HepG2 (cell line): ENCODE measurements around the gene CBLC. TPM values are rescaled to one million over a fixed set of nuclear protein-coding genes. Genes with fewer than 3 reads are reported as not detected.

Experiments used
- BCL6 ChIP-seq: IDR thresholded peaks from 2 replicates; pipeline ENCODE4 v1.6.1; 2016; ENCODE audit warnings: missing genetic modification reagents, missing compliant biosample characterization
- GABPA ChIP-seq, 2 experiments: IDR thresholded peaks; 2 replicates each; pipeline ENCODE4 v1.6.1; 2011 to 2016; ENCODE audit warnings: low read depth in 2 of 2, low read length in 1 of 2, missing biosample characterization in 1 of 2, missing genetic modification characterization in 1 of 2
- GATAD2A ChIP-seq: IDR thresholded peaks from 2 replicates; pipeline ENCODE4 v1.6.1; 2016
- HNRNPUL1 ChIP-seq: fragments of 200-400 bp; formaldehyde crosslinking; IDR thresholded peaks from 2 replicates; pipeline ENCODE4 v1.6.1; 2017; ENCODE audit warnings: low read depth, mild to moderate bottlenecking, low read length, moderate library complexity
- ISX ChIP-seq: sonication (generic); formaldehyde crosslinking; conservative IDR thresholded peaks from 2 replicates; pipeline ENCODE4 v1.5.0; 2020; ENCODE audit warnings: missing genetic modification reagents
- MED13 ChIP-seq: sonication (generic); formaldehyde crosslinking; IDR thresholded peaks from 2 replicates; pipeline ENCODE4 v1.5.0; 2020; ENCODE audit warnings: missing genetic modification reagents
- MED8 ChIP-seq: sonication (generic); formaldehyde crosslinking; IDR thresholded peaks from 2 replicates; pipeline ENCODE4 v1.8.1; 2023; ENCODE audit warnings: mild to moderate bottlenecking, missing genetic modification reagents; ENCODE audit not compliant: insufficient replicate concordance
- NFIC ChIP-seq: IDR thresholded peaks from 2 replicates; pipeline ENCODE4 v1.6.1; 2012; ENCODE audit warnings: mild to moderate bottlenecking, low read length, inconsistent platforms
- PHF21A ChIP-seq: sonication (generic); formaldehyde crosslinking; IDR thresholded peaks from 2 replicates; pipeline ENCODE4 v1.5.0; 2020; ENCODE audit warnings: mild to moderate bottlenecking, missing genetic modification reagents
- RAD21 ChIP-seq: fragments of 450-650 bp; formaldehyde crosslinking; IDR thresholded peaks from 2 replicates; pipeline ENCODE4 v1.5.0; 2020; ENCODE audit warnings: mild to moderate bottlenecking
- RXRA ChIP-seq: sonication (generic); formaldehyde crosslinking; IDR thresholded peaks from 2 replicates; pipeline ENCODE4 v1.5.1; 2020; ENCODE audit warnings: missing genetic modification reagents
- SCMH1 ChIP-seq: sonication (generic); formaldehyde crosslinking; IDR thresholded peaks from 2 replicates; pipeline ENCODE4 v1.9.0; 2021; ENCODE audit warnings: missing genetic modification reagents, mild to moderate bottlenecking, borderline replicate concordance
- SRF ChIP-seq: IDR thresholded peaks from 2 replicates; pipeline ENCODE4 v1.6.1; 2011; ENCODE audit warnings: mild to moderate bottlenecking, low read depth, low read length, moderate library complexity
- TOPORS ChIP-seq: sonication (generic); formaldehyde crosslinking; IDR thresholded peaks from 2 replicates; pipeline ENCODE4 v1.8.0; 2023; ENCODE audit warnings: mild to moderate bottlenecking, missing genetic modification reagents
- ZKSCAN5 ChIP-seq: sonication (generic); formaldehyde crosslinking; IDR thresholded peaks from 2 replicates; pipeline ENCODE4 v1.5.1; 2020; ENCODE audit warnings: mild to moderate bottlenecking, missing genetic modification reagents
- ZNF468 ChIP-seq: sonication (generic); formaldehyde crosslinking; IDR thresholded peaks from 2 replicates; pipeline ENCODE4 v1.8.0; 2022; ENCODE audit warnings: mild to moderate bottlenecking, moderate library complexity, missing genetic modification reagents
- ZNF781 ChIP-seq: sonication (generic); formaldehyde crosslinking; IDR thresholded peaks from 2 replicates; pipeline ENCODE4 v1.5.1; 2020; ENCODE audit warnings: borderline replicate concordance, mild to moderate bottlenecking, missing genetic modification reagents; ENCODE audit errors: not compliant biosample characterization
- ZSCAN22 ChIP-seq: sonication (generic); formaldehyde crosslinking; IDR thresholded peaks from 2 replicates; pipeline ENCODE4 v1.4.0; 2020; ENCODE audit warnings: mild to moderate bottlenecking, missing genetic modification reagents
- ZZZ3 ChIP-seq: sonication (generic); formaldehyde crosslinking; IDR thresholded peaks from 2 replicates; pipeline ENCODE4 v1.4.0; 2020; ENCODE audit warnings: missing genetic modification reagents, mild to moderate bottlenecking, borderline replicate concordance
- polyA plus RNA-seq, 8 experiments: library from polyadenylated mRNA; depleted of rRNA in 3 of 8; stranded (reverse) in 7 of 8; unstranded in 1 of 8; fragments of >200 nt; fragmentation: Illumina TruSeq in 4 of 8; extraction: Trizol in 4 of 8; gene quantifications; 2 replicates each; pipeline versions ENCODE4 v1.2.1 to v1.2.3, GENCODE V29; 2011 to 2016; ENCODE audit warnings: low read depth in 4 of 8, missing spikeins in 1 of 8, mixed read lengths in 1 of 8; ENCODE audit not compliant: insufficient read depth in 1 of 8
- total RNA-seq, 5 experiments: library from RNA; depleted of rRNA; stranded (reverse); fragments of >200 nt; fragmentation: Illumina TruSeq; extraction: Trizol; gene quantifications; 2 replicates each; pipeline ENCODE4 v1.2.3, GENCODE V29; 2016; ENCODE audit warnings: low read depth in 1 of 5
- TF ChIP-seq, protein P1 (sequence below): sonication (generic); formaldehyde crosslinking; IDR thresholded peaks from 2 replicates; pipeline ENCODE4 v1.4.0; 2020; ENCODE audit warnings: mild to moderate bottlenecking, missing genetic modification reagents
- TF ChIP-seq, protein P2 (sequence below): IDR thresholded peaks from 2 replicates; pipeline ENCODE4 v1.6.1; 2016; ENCODE audit warnings: mild to moderate bottlenecking
- TF ChIP-seq, protein P3 (sequence below): sonication (generic); formaldehyde crosslinking; IDR thresholded peaks from 2 replicates; pipeline ENCODE4 v1.4.0; 2020; ENCODE audit warnings: missing genetic modification reagents, mild to moderate bottlenecking, borderline replicate concordance

Gene CBLC
- total and polyA plus RNA-seq, 2 of the 13 experiments (the other 11 are each of a cell fraction or from before 2014, with no cell fraction given) = 1.8 to 2.6 TPM

DNA sequence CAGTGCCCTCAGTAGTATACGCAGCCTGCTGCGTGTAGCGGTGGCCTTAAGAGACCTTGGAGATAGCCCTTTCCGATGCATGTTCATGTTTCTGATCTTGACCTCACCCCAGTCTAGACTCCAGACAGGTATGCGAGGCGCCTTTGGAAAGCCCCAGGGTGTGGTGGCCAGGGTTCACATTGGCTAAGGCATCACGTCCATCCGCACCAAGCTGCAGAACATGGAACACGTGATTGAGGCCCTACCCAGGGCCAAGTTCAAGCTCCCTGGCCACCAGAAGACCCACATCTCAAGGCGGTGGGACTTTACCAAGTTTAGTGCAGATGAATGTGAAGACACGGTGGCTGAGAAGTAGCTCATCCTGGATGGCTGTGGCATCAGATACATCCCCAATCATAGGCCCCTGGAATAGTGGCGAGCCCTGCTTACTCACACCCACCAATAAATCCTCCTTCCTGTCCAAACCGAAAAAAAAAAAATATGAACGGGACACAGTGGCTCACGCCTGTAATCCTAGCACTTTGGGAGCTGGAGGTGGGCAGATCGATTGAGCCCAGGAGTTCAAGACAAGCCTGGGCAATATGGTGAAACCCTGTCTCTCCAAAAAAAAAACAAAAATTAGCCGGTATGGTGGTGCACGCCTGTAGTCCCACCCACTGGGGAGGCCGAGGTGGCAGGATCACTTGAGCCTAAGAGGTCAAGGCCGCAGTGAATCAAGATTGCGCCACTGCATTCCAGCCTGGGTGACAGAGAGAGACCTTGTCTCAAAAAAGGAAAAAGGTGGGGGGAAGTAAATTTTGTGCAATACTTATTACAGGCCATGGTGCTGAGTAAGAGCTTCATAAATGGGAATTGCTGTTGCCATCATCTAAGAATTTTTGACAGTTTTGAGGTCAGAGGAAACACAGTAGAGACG lies 12.4 kb upstream of the CBLC start (continued):
- TF ChIP-seq ZNF468 (CRISPR knock-in tag) (no peak), ZNF781 (CRISPR knock-in tag) (peak; percentile 50), RXRA (CRISPR knock-in tag) (peak; percentile 94), ISX (no peak), GATAD2A (CRISPR knock-in tag) (peak; percentile 87), ZSCAN22 (CRISPR knock-in tag) (peak; percentile 48; the same call in 1 of the 2 replicates), RAD21 (CRISPR knock-in tag) (no peak), GABPA (IDR thresholded peaks at IDR 0.05; ENCODE audit: low read depth, low read length) (no peak), GABPA (CRISPR knock-in tag; IDR thresholded peaks at IDR 0.05; ENCODE audit: low read depth) (no peak), MED8 (no peak), ZKSCAN5 (no peak), SRF (peak; percentile 64), TOPORS (no peak), PHF21A (peak; percentile 78), ZZZ3 (no peak), BCL6 (peak; percentile 75), SCMH1 (CRISPR knock-in tag) (no peak), NFIC (0 out of 2 replicates have a peak, but pooled peaks have one; percentile 49), HNRNPUL1 (no peak), MED13 (CRISPR knock-in tag) (no peak)
- TF ChIP-seq, protein P1, sequence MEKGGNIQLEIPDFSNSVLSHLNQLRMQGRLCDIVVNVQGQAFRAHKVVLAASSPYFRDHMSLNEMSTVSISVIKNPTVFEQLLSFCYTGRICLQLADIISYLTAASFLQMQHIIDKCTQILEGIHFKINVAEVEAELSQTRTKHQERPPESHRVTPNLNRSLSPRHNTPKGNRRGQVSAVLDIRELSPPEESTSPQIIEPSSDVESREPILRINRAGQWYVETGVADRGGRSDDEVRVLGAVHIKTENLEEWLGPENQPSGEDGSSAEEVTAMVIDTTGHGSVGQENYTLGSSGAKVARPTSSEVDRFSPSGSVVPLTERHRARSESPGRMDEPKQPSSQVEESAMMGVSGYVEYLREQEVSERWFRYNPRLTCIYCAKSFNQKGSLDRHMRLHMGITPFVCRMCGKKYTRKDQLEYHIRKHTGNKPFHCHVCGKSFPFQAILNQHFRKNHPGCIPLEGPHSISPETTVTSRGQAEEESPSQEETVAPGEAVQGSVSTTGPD (CRISPR knock-in tag) = no peak
- TF ChIP-seq, protein P2, sequence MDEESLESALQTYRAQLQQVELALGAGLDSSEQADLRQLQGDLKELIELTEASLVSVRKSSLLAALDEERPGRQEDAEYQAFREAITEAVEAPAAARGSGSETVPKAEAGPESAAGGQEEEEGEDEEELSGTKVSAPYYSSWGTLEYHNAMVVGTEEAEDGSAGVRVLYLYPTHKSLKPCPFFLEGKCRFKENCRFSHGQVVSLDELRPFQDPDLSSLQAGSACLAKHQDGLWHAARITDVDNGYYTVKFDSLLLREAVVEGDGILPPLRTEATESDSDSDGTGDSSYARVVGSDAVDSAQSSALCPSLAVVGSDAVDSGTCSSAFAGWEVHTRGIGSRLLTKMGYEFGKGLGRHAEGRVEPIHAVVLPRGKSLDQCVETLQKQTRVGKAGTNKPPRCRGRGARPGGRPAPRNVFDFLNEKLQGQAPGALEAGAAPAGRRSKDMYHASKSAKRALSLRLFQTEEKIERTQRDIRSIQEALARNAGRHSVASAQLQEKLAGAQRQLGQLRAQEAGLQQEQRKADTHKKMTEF = peak; percentile 88
- TF ChIP-seq, protein P3, sequence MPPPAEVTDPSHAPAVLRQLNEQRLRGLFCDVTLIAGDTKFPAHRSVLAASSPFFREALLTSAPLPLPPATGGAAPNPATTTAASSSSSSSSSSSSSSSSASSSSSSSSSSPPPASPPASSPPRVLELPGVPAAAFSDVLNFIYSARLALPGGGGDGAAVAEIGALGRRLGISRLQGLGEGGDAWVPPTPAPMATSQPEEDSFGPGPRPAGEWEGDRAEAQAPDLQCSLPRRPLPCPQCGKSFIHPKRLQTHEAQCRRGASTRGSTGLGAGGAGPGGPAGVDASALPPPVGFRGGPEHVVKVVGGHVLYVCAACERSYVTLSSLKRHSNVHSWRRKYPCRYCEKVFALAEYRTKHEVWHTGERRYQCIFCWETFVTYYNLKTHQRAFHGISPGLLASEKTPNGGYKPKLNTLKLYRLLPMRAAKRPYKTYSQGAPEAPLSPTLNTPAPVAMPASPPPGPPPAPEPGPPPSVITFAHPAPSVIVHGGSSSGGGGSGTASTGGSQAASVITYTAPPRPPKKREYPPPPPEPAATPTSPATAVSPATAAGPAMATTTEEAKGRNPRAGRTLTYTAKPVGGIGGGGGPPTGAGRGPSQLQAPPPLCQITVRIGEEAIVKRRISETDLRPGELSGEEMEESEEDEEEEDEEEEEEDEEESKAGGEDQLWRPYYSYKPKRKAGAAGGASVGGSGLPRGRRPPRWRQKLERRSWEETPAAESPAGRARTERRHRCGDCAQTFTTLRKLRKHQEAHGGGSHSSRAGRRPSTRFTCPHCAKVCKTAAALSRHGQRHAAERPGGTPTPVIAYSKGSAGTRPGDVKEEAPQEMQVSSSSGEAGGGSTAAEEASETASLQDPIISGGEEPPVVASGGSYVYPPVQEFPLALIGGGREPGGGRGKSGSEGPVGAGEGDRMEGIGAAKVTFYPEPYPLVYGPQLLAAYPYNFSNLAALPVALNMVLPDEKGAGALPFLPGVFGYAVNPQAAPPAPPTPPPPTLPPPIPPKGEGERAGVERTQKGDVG = no peak
